K562 (cell line): ENCODE data around the gene GRID2IP. TPM values are rescaled to one million over a fixed set of nuclear protein-coding genes. Genes with fewer than 3 reads are reported as not detected.
"Not testable (repeated sequence)": the region's sequence is repeated elsewhere in the genome, so short reads cannot be mapped to it uniquely, and the experiment has no call there.

ENCODE experiments used
- ATAC-seq: fragments of 200-7000 bp; cut with Tn5 transposase; 3 replicates; pipeline ENCODE4 v1.9.1; 2020; ENCODE audit warnings: moderate library complexity
- BruUV-seq: library from RNA; stranded (reverse); fragments of 400-500 nt; replicated peaks from 2 replicates; lab custom pipeline; 2021; lab: Mats Ljungman, UMichigan
- CTCF ChIA-PET: fragments of 300-600 bp; formaldehyde crosslinking; extraction: SDS; loops from one replicate; lab custom pipeline; 2021; ENCODE audit warnings: low intra/inter-chr PET ratio; lab: Yijun Ruan, JAX
- POLR2A ChIA-PET: fragments of 300-600, 350-650 bp; sonication (Branson Sonifier 250); formaldehyde crosslinking; extraction: SDS; loops from one replicate; lab custom pipeline; 2021; ENCODE audit warnings: antibody characterized with exemption, inconsistent platforms; lab: Yijun Ruan, JAX
- DNase-seq, 4 experiments: peaks; one replicate each; pipeline versions ENCODE4 v3.0.0 to v3.0.0-alpha.2; 2011 to 2018; ENCODE audit warnings: low spot score in 3 of 4, mixed read lengths in 3 of 4; ENCODE audit errors: extremely low read depth in 1 of 4
- FAIRE-seq: peaks from 2 replicates; lab custom pipeline; 2011; peaks lifted over from hg19 to GRCh38; lab: Jason Lieb, UNC
- H2AFZ ChIP-seq: 2 replicates; pipeline ENCODE4 v1.6.0; 2011; ENCODE audit warnings: low read depth, low read length, control low read depth, inconsistent platforms
- H3K27ac ChIP-seq: fragments of 200-600 bp; 3 replicates; pipeline ENCODE4 v1.8.0; 2011; ENCODE audit warnings: low read depth, mild to moderate bottlenecking, control low read depth, inconsistent platforms, low read length, moderate library complexity, mixed read lengths; ENCODE audit errors: extremely low read depth
- H3K27me3 ChIP-seq, 2 experiments: fragments of 300-600 bp in 1 of 2; 2 replicates in 1 of 2; 3 replicates in 1 of 2; pipeline versions ENCODE4 v1.6.0 to v1.8.0; 2011; ENCODE audit warnings: inconsistent platforms in 2 of 2, low read length in 2 of 2, mild to moderate bottlenecking in 1 of 2, mixed read lengths in 1 of 2, moderate library complexity in 1 of 2; ENCODE audit not compliant: control insufficient read depth in 2 of 2, insufficient read depth in 2 of 2
- H3K36me3 ChIP-seq: fragments of 300-600 bp; 3 replicates; pipeline ENCODE4 v1.8.0; 2011; ENCODE audit warnings: mild to moderate bottlenecking, low read length, inconsistent platforms; ENCODE audit not compliant: control insufficient read depth, insufficient read depth
- H3K4me1 ChIP-seq, 2 experiments: fragments of 200-600 bp in 1 of 2; replicated peaks in 1 of 2; 2 replicates in 1 of 2; 3 replicates in 1 of 2; pipeline versions ENCODE4 v1.5.1 to v1.8.0; 2011; ENCODE audit warnings: inconsistent platforms in 2 of 2, low read length in 2 of 2, mild to moderate bottlenecking in 1 of 2, mixed read lengths in 1 of 2, moderate library complexity in 1 of 2; ENCODE audit not compliant: control insufficient read depth in 2 of 2, insufficient read depth in 2 of 2
- H3K4me2 ChIP-seq: 2 replicates; pipeline ENCODE4 v1.6.1; 2011; ENCODE audit warnings: low read length, control low read depth, inconsistent platforms, mixed read lengths; ENCODE audit not compliant: insufficient read depth
- H3K4me3 ChIP-seq: fragments of 200-600 bp; sonication (generic), shearing (Covaris generic); 2 replicates; pipeline ENCODE4 v1.5.1; 2016; ENCODE audit warnings: control low read depth, inconsistent platforms
- H3K79me2 ChIP-seq: fragments of 200-600 bp; 3 replicates; pipeline ENCODE4 v1.8.0; 2011; ENCODE audit warnings: low read length, inconsistent platforms; ENCODE audit not compliant: control insufficient read depth, insufficient read depth
- H3K9ac ChIP-seq, 2 experiments: 2 replicates each; pipeline versions ENCODE4 v1.6.0 to v1.6.1; 2011; ENCODE audit warnings: low read depth in 2 of 2, low read length in 2 of 2, control low read depth in 1 of 2, inconsistent platforms in 1 of 2, mild to moderate bottlenecking in 1 of 2, mixed read lengths in 1 of 2; ENCODE audit not compliant: insufficient read depth in 1 of 2
- H3K9me1 ChIP-seq: one replicate; pipeline ENCODE4 v1.6.0; 2011; ENCODE audit warnings: inconsistent platforms, mild to moderate bottlenecking, low read length, moderate library complexity; ENCODE audit not compliant: control insufficient read depth, insufficient read depth
- H3K9me3 ChIP-seq: replicated peaks from 2 replicates; pipeline ENCODE4 v1.5.1; 2011; ENCODE audit warnings: low read depth, low read length, inconsistent platforms; ENCODE audit not compliant: control insufficient read depth, insufficient read depth
- H4K20me1 ChIP-seq: replicated peaks from 2 replicates; pipeline ENCODE4 v1.6.1; 2011; ENCODE audit warnings: low read length, inconsistent platforms, mixed read lengths; ENCODE audit not compliant: control insufficient read depth, insufficient read depth
- E2F6 ChIP-seq, 2 experiments: IDR thresholded peaks; 2 replicates each; pipeline ENCODE4 v1.6.1; 2011; ENCODE audit warnings: borderline replicate concordance in 1 of 2, control low read depth in 1 of 2, low read depth in 1 of 2, low read length in 1 of 2, mild to moderate bottlenecking in 1 of 2, mixed read lengths in 1 of 2, moderate library complexity in 1 of 2; ENCODE audit not compliant: insufficient read depth in 1 of 2, insufficient read length in 1 of 2, poor library complexity in 1 of 2, severe bottlenecking in 1 of 2; ENCODE audit errors: extremely low read depth in 1 of 2
- E2F8 ChIP-seq: fragments of 450-650 bp; IDR thresholded peaks from 2 replicates; pipeline ENCODE4 v1.7.1; 2018; ENCODE audit warnings: mild to moderate bottlenecking, low read depth; ENCODE audit not compliant: partially characterized antibody
- ILF3 ChIP-seq: fragments of 450-650 bp; IDR thresholded peaks from 2 replicates; pipeline ENCODE4 v1.6.1; 2018; ENCODE audit warnings: antibody characterized with exemption, mild to moderate bottlenecking, moderate library complexity, borderline replicate concordance
- POLR2AphosphoS2 ChIP-seq: IDR thresholded peaks from 2 replicates; pipeline ENCODE4 v1.6.1; 2012; ENCODE audit warnings: low read length, improper control_type of control experiment
- POLR2B ChIP-seq: fragments of 450-650 bp; IDR thresholded peaks from 2 replicates; pipeline ENCODE4 v1.6.1; 2018; ENCODE audit warnings: low read depth; ENCODE audit not compliant: partially characterized antibody
- TAL1 ChIP-seq: fragments of 450-650 bp; IDR thresholded peaks from 2 replicates; pipeline ENCODE4 v1.6.1; 2016; ENCODE audit warnings: mild to moderate bottlenecking
- ZNF445 ChIP-seq: fragments of 250-450 bp; sonication (Bioruptor Pico); IDR thresholded peaks from 2 replicates; pipeline ENCODE4 v1.4.0; 2020; ENCODE audit warnings: low read depth, mild to moderate bottlenecking, moderate library complexity
- WGBS: fragments of 100-300 bp; shearing (Covaris generic); methylation state at CpG from one replicate; pipeline ENCODE4 v1.1.6; 2016; ENCODE audit warnings: low coverage, mixed read lengths; ENCODE audit not compliant: insufficient coverage; ENCODE audit errors: missing lambda C conversion rate; 5-methylcytosine and 5-hydroxymethylcytosine counted together
- in situ Hi-C: fragments of 300-500 bp; cut with MboI; formaldehyde crosslinking; loops from 4 replicates; pipeline ENCODE4 v1.15.0; 2018; ENCODE audit warnings: inconsistent platforms, mixed read lengths
- intact Hi-C: fragments of 100-400 bp; cut with micrococcal nuclease; formaldehyde crosslinking; loops from 2 replicates; pipeline ENCODE4 v1.14.2; 2022
- polyA plus RNA-seq, 8 experiments: library from polyadenylated mRNA; depleted of rRNA in 4 of 8; stranded (reverse) in 5 of 8; unstranded in 3 of 8; fragments of >200 nt; fragmentation: Nextera tagmentation in 2 of 8; fragmentation: Illumina TruSeq in 1 of 8; extraction: Ambion mirVana in 2 of 8; extraction: Trizol in 1 of 8; gene quantifications; 2 replicates each; pipeline versions ENCODE4 v1.2.1 to v1.2.3, GENCODE V29; 2011 to 2014; ENCODE audit warnings: inconsistent platforms in 1 of 8, missing spikeins in 1 of 8
- total RNA-seq, 7 experiments: library from RNA; depleted of rRNA in 6 of 7; stranded (reverse); fragments of >200 nt in 6 of 7; fragmentation: Illumina TruSeq in 2 of 7; extraction: Trizol in 2 of 7; gene quantifications; 2 replicates each; pipeline versions ENCODE4 v1.2.1 to v1.2.3, GENCODE V29; 2011 to 2021; ENCODE audit warnings: low replicate concordance in 1 of 7

The GRID2IP gene
- total and polyA plus RNA-seq, 9 of the 15 experiments (the other 6 are each of a cell fraction or from before 2014, with no cell fraction given), result not detected

- peak; percentile 41 for TF ChIP-seq POLR2B
- TF ChIP-seq ZNF445 (CRISPR knock-in tag), result no peak
- peak; percentile 1 for TF ChIP-seq E2F8
These were observed 90.2 kb downstream of the GRID2IP start (continued) for GRCh38 chr7:6460990-6461584.

GRCh38 chr7:6460303-6460702 is 91.0 kb downstream of the GRID2IP start:
- no peaks in the 10 kb centered on the region for H3K27me3 ChIP-seq
- no peaks in the 10 kb centered on the region for H3K4me1 ChIP-seq
- CTCF ChIA-PET, result no interaction called here
- no TSS peak for BruUV-seq
- H4K20me1 ChIP-seq, result peaks cover 5% of the 10 kb centered on the region
- DNase-seq, result no peak
- ATAC-seq, result no peak
- no peak overlapping the region for H3K4me2 ChIP-seq
- H3K27ac ChIP-seq, result no peak overlapping the region
- H3K4me3 ChIP-seq, result no peak overlapping the region
- POLR2A ChIA-PET, result interaction anchor here (0.6 to 1.6 kb wide), 3 partner anchors 9 to 99 kb away, joined by 3 to 4 read pairs (median 3); no protein-coding TSS in a partner anchor
- 73% methylated on average over 6 of the region's 6 CpGs for WGBS
- FAIRE-seq, result no peak
- H2AFZ ChIP-seq, result no peak overlapping the region
- no peaks in the 10 kb centered on the region for H3K9me3 ChIP-seq
- intact Hi-C loops, result no loop called here
- in situ Hi-C loops, result no loop called here
- H3K9me1 ChIP-seq, result no peaks in the 10 kb centered on the region
- no peak overlapping the region for H3K9ac ChIP-seq
- H3K36me3 ChIP-seq, result peaks cover 32% of the 10 kb centered on the region; the same call in 2 of the 3 replicates
- TF ChIP-seq E2F6 (IDR thresholded peaks at IDR 0.05; ENCODE audit: borderline replicate concordance in 1 of 2, extremely low read depth in 1 of 2, insufficient read depth in 1 of 2, insufficient read length in 1 of 2, low read depth in 1 of 2, low read length in 1 of 2, poor library complexity in 1 of 2, severe bottlenecking in 1 of 2) (no peak), ILF3 (peak; percentile 76; the same call in 1 of the 2 replicates), POLR2AphosphoS2 (peak; percentile 83), TAL1 (no peak)
- no peaks in the 10 kb centered on the region for H3K79me2 ChIP-seq

GRCh38 chr7:6458676-6459075 is 92.6 kb downstream of the GRID2IP start:
- H3K9me3 ChIP-seq, H2AFZ ChIP-seq, H3K4me3 ChIP-seq, H3K9me1 ChIP-seq, H3K4me1 ChIP-seq, in situ Hi-C loops, H3K4me2 ChIP-seq, H3K9ac ChIP-seq, BruUV-seq, intact Hi-C loops, FAIRE-seq, ATAC-seq, H3K27ac ChIP-seq, POLR2A ChIA-PET, H4K20me1 ChIP-seq, H3K79me2 ChIP-seq, DNase-seq, H3K27me3 ChIP-seq: not testable (repeated sequence)
- WGBS, result 90% methylated on average over 3 of the region's 3 CpGs
- H3K36me3 ChIP-seq, result peaks cover 24% of the 10 kb centered on the region; the same call in 2 of the 3 replicates
- CTCF ChIA-PET, result interaction anchor here (0.6 kb wide), 1 partner anchor 965 kb away, joined by 3 read pairs; no protein-coding TSS in a partner anchor
